Natural killer cell (primary cell): ENCODE results near the gene TNFRSF21. TPM values are rescaled to one million over a fixed set of nuclear protein-coding genes. Genes with fewer than 3 reads are reported as not detected.
A peak's percentile ranks its signal among the peaks of the same experiment; 100 is the strongest.

Experiments used
- ATAC-seq, 3 donors: fragments of 150-1000 bp in 2 of 3; fragments of 200-7000 bp in 1 of 3; cut with Tn5 transposase; 1 replicate in 1 of 3; 2 replicates in 2 of 3; pipeline ENCODE4 v1.10.0; 2021; ENCODE audit warnings: mild to moderate bottlenecking in 2 of 3, moderate library complexity in 2 of 3
- DNase-seq, 2 donors: peaks; one replicate each; pipeline versions ENCODE4 v3.0.0 to v3.0.0-alpha.2; 2013 to 2021; ENCODE audit warnings: mixed read lengths in 1 of 2
- H3K27ac ChIP-seq: one replicate; pipeline ENCODE4 v1.5.1; 2013; ENCODE audit warnings: mild to moderate bottlenecking, low read length
- H3K27me3 ChIP-seq: one replicate; pipeline ENCODE4 v1.6.1; 2013; ENCODE audit warnings: low read length; ENCODE audit not compliant: control insufficient read depth, insufficient read depth
- H3K36me3 ChIP-seq: one replicate; pipeline ENCODE4 v1.6.1; 2013; ENCODE audit warnings: low read length; ENCODE audit not compliant: control insufficient read depth, insufficient read depth
- H3K4me1 ChIP-seq: one replicate; pipeline ENCODE4 v1.6.1; 2013; ENCODE audit warnings: low read length; ENCODE audit not compliant: control insufficient read depth, insufficient read depth
- H3K4me3 ChIP-seq: one replicate; pipeline ENCODE4 v1.5.1; 2013; ENCODE audit warnings: low read length
- H3K9me3 ChIP-seq: one replicate; pipeline ENCODE4 v1.6.1; 2013; ENCODE audit warnings: low read length; ENCODE audit not compliant: control insufficient read depth, insufficient read depth
- H3K27ac Mint-ChIP-seq, 2 donors: one replicate each; pipeline ENCODE4 v1.8.0; 2022; ENCODE audit warnings: mild to moderate bottlenecking in 2 of 2, mixed read lengths in 2 of 2, moderate library complexity in 1 of 2
- H3K27me3 Mint-ChIP-seq, 2 donors: one replicate each; pipeline ENCODE4 v1.8.0; 2022; ENCODE audit warnings: low read depth in 2 of 2, mixed read lengths in 2 of 2
- H3K36me3 Mint-ChIP-seq: one replicate; pipeline ENCODE4 v1.8.0; 2022; ENCODE audit warnings: mixed read lengths
- H3K4me1 Mint-ChIP-seq, 2 donors: one replicate each; pipeline ENCODE4 v1.8.0; 2022; ENCODE audit warnings: mixed read lengths in 2 of 2
- H3K4me3 Mint-ChIP-seq: one replicate; pipeline ENCODE4 v1.8.0; 2022; ENCODE audit warnings: mild to moderate bottlenecking, moderate library complexity, mixed read lengths
- H3K9me3 Mint-ChIP-seq, 2 donors: one replicate each; pipeline ENCODE4 v1.8.0; 2022; ENCODE audit warnings: mixed read lengths in 2 of 2
- CTCF ChIP-seq: fragments of 200-600 bp; IDR thresholded peaks from one replicate; pipeline ENCODE4 v1.8.0; 2022; ENCODE audit warnings: antibody characterized with exemption
- WGBS: methylation state at CpG from one replicate; pipeline ENCODE4 v1.1.7; 2013; ENCODE audit warnings: missing lambda C conversion rate; ENCODE audit not compliant: insufficient coverage; 5-methylcytosine and 5-hydroxymethylcytosine counted together
- intact Hi-C: fragments of 100-400 bp; cut with micrococcal nuclease; formaldehyde crosslinking; loops from one replicate; pipeline ENCODE4 v1.14.2; 2022
- total RNA-seq, 4 donors: library from RNA; stranded (reverse); fragments of 120-200 nt in 1 of 4; gene quantifications; one replicate each; pipeline versions ENCODE4 v1.2.3 to v1.2.4, GENCODE V29; 2013 to 2022

TNFRSF21 gene
- total RNA-seq, 3 donors from 2014 or later (not counting 1 experiment from before 2014, with no cell fraction given): 0.58 to 0.92 TPM; not detected in 1

DNA sequence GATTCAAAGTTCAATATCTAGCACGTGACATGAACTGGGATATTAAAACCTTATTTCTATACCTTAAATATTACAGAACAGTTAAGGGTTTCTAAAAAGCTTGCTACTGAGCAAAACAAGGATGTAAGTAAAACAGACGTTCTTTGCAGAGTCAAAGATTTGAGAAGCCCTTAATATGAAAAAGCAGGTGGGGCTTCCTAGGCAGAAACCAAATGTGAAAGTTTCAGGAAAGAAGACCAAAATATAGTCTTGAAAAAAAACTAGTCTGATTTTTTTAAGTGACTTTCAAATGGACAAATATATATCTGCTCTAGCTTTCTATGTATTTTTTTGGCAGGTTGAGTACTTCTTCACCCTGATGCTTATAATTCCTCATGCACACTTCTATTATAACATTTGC lies 63.2 kb downstream of the TNFRSF21 start:
- no peak for TF ChIP-seq CTCF
- ATAC-seq (no peak), DNase-seq (no peak)
- H3K27me3 ChIP-seq: no peaks in the 10 kb centered on the region
- H3K4me3 ChIP-seq: no peak overlapping the region
- H3K27ac ChIP-seq: no peak overlapping the region
- H3K9me3 Mint-ChIP-seq: no peaks in the 10 kb centered on the region
- 13% methylated on average over 1 of the region's 2 CpGs for WGBS
- H3K4me1 ChIP-seq: peaks cover 7% of the 10 kb centered on the region
- H3K4me1 Mint-ChIP-seq: peaks cover 0 to 16% of the 10 kb centered on the region in 2 donors
- H3K4me3 Mint-ChIP-seq: no peak overlapping the region
- no peaks in the 10 kb centered on the region for H3K36me3 Mint-ChIP-seq
- no peak overlapping the region for H3K27ac Mint-ChIP-seq
- H3K27me3 Mint-ChIP-seq: no peaks in the 10 kb centered on the region
- no peaks in the 10 kb centered on the region for H3K36me3 ChIP-seq
- intact Hi-C loops: no loop called here
- H3K9me3 ChIP-seq: no peaks in the 10 kb centered on the region

DNA sequence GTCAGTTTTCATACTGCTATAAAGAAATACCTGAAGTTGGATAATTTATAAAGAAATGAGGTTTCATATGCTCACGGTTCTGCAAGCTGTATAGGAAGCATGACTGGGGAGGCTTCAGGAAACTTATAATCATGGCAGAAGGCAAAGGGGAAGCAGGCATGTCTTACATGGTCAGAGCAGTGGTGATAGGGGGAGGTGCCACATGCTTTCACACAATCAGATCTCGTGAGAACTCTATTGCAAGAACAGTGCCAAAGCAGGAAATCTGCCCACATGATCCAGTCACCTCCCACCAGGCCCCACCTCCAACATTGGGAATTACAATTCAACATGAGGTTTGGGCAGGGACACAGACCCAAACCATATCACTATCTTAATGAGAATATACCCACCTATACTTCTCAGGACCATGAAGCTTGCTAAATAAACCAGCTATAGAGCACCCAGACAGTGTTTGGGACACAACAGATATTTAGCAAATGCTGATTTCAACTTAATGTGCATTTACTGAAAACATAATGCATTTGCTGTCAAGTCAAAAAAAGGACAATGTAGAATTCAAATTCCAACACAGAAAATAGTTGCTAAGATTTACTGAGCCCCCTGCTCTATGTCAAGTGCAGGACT lies 63.8 kb downstream of the TNFRSF21 start:
- no peak overlapping the region for H3K27ac ChIP-seq
- Mint-ChIP-seq H3K9me3 (no peaks in the 10 kb centered on the region), H3K4me1 (peaks cover 0 to 16% of the 10 kb centered on the region in 2 donors), H3K27me3 (no peaks in the 10 kb centered on the region), H3K4me3 (no peak overlapping the region), H3K36me3 (no peaks in the 10 kb centered on the region), H3K27ac (no peak overlapping the region)
- no peak for TF ChIP-seq CTCF
- peaks cover 7% of the 10 kb centered on the region for H3K4me1 ChIP-seq
- WGBS: 27% methylated on average over 2 of the region's 2 CpGs
- no peak overlapping the region for H3K4me3 ChIP-seq
- no peak for ATAC-seq
- H3K9me3 ChIP-seq: no peaks in the 10 kb centered on the region
- intact Hi-C loops: no loop called here
- H3K36me3 ChIP-seq: no peaks in the 10 kb centered on the region
- no peak for DNase-seq
- no peaks in the 10 kb centered on the region for H3K27me3 ChIP-seq

GRCh38 chr6:47242483-47243386 lies 67.0 kb downstream of the TNFRSF21 start:
- Histone ChIP-seq H3K9me3 (no peaks in the 10 kb centered on the region), H3K4me3 (no peak overlapping the region), H3K27ac (peak overlapping the region; percentile 6), H3K4me1 (peaks cover 7% of the 10 kb centered on the region), H3K36me3 (no peaks in the 10 kb centered on the region), H3K27me3 (no peaks in the 10 kb centered on the region)
- Mint-ChIP-seq H3K9me3 (no peaks in the 10 kb centered on the region), H3K27ac (peak overlapping the region in 1 of 2 donors; percentile 48), H3K36me3 (no peaks in the 10 kb centered on the region), H3K4me1 (peaks cover 0 to 24% of the 10 kb centered on the region in 2 donors), H3K4me3 (no peak overlapping the region), H3K27me3 (no peaks in the 10 kb centered on the region)
- 27% methylated on average over 12 of the region's 14 CpGs for WGBS
- ATAC-seq (peak; percentile 89 to 96 (median 95)), DNase-seq (peak; percentile 54 to 68)
- TF ChIP-seq CTCF: no peak
- intact Hi-C loops: no loop called here
